Sigmoid colon (tissue), 7 donors: Measurements from ENCODE around the gene NOTUM. TPM values are rescaled to one million over a fixed set of nuclear protein-coding genes. Genes with fewer than 3 reads are reported as not detected.

ENCODE experiments used
- DNase-seq: peaks from one replicate; pipeline ENCODE4 v3.0.0-alpha.2; 2019
- H3K27ac ChIP-seq, 4 donors: fragments of 200-600 bp; sonication (generic); one replicate each; pipeline ENCODE4 v1.5.1; 2016 to 2019; ENCODE audit warnings: mild to moderate bottlenecking in 1 of 4
- H3K27me3 ChIP-seq, 3 donors: fragments of 200-600 bp; sonication (generic); one replicate each; pipeline ENCODE4 v1.5.1; 2019; ENCODE audit warnings: mild to moderate bottlenecking in 1 of 3
- H3K36me3 ChIP-seq, 4 donors: fragments of 200-600 bp; sonication (generic); one replicate each; pipeline ENCODE4 v1.5.1; 2016 to 2019
- H3K4me1 ChIP-seq, 4 donors: fragments of 200-600 bp; sonication (generic); one replicate each; pipeline ENCODE4 v1.5.1; 2017 to 2019
- H3K4me3 ChIP-seq, 4 donors: fragments of 200-600 bp; sonication (generic); one replicate each; pipeline ENCODE4 v1.5.1; 2017 to 2019; ENCODE audit warnings: mild to moderate bottlenecking in 2 of 4, moderate library complexity in 1 of 4
- H3K9me3 ChIP-seq, 4 donors: fragments of 200-600 bp in 3 of 4; sonication (generic) in 3 of 4; one replicate each; pipeline versions ENCODE4 v1.5.1 to v1.6.1; 2013 to 2019
- CTCF ChIP-seq, 4 experiments: fragments of 450-650 bp in 3 of 4; fragments of 200-600 bp in 1 of 4; IDR thresholded peaks; one replicate each; pipeline ENCODE4 v1.5.1; 2016 to 2019; ENCODE audit warnings: antibody characterized with exemption in 4 of 4, mild to moderate bottlenecking in 3 of 4, moderate library complexity in 2 of 4
- EP300 ChIP-seq, 4 donors: sonication (generic); formaldehyde crosslinking; IDR thresholded peaks; one replicate each; pipeline ENCODE4 v1.6.1; 2017; ENCODE audit warnings: antibody characterized with exemption in 4 of 4
- POLR2A ChIP-seq, 2 donors: fragments of 450-650 bp; IDR thresholded peaks; one replicate each; pipeline ENCODE4 v1.6.1; 2016; ENCODE audit warnings: antibody characterized with exemption in 2 of 2, mild to moderate bottlenecking in 2 of 2, moderate library complexity in 2 of 2
- POLR2AphosphoS5 ChIP-seq, 4 donors: sonication (generic); formaldehyde crosslinking; IDR thresholded peaks; one replicate each; pipeline ENCODE4 v1.6.1; 2017; ENCODE audit warnings: antibody characterized with exemption in 4 of 4
- WGBS, 2 donors: extraction: QIAGEN DNeasy Blood & Tissue Kit; methylation state at CpG; one replicate each; pipeline ENCODE4 v1.1.7; 2013; 5-methylcytosine and 5-hydroxymethylcytosine counted together
- intact Hi-C: fragments of 100-400 bp; cut with DNase I; formaldehyde crosslinking; loops from one replicate; pipeline ENCODE4 v1.15.1; 2023
- polyA plus RNA-seq, 3 donors: library from polyadenylated mRNA; stranded (reverse); fragments of 200-250 nt; gene quantifications; one replicate each; pipeline ENCODE4 v1.2.3, GENCODE V29; 2013
- total RNA-seq, 4 donors: library from RNA; depleted of rRNA; stranded (reverse); fragments of >200 nt; gene quantifications; one replicate each; pipeline ENCODE4 v1.1.0, GENCODE V29; 2016
- donor health status: healthy with polysubstance abuse.
- donor health status: Bipolar disorder and iron deficiency.
- donor health status: healthy.

NOTUM gene
- total and polyA plus RNA-seq, 7 donors: 0.22 TPM; not detected in 6

GRCh38 chr17:81968850-81969812 is 8.1 kb upstream of the NOTUM start:
- Histone ChIP-seq H3K9me3 (no peaks in the 10 kb centered on the region), H3K4me1 (peaks cover 0 to 24% (median 18%) of the 10 kb centered on the region in 4 donors), H3K27me3 (peaks cover 0 to 4% (median 0%) of the 10 kb centered on the region in 3 donors), H3K4me3 (no peak overlapping the region), H3K36me3 (no peaks in the 10 kb centered on the region), H3K27ac (no peak overlapping the region)
- TF ChIP-seq POLR2A (IDR thresholded peaks at IDR 0.05): no peak
- no peak for TF ChIP-seq POLR2AphosphoS5 (IDR thresholded peaks at IDR 0.05)
- TF ChIP-seq CTCF (IDR thresholded peaks at IDR 0.05): no peak
- no peak for TF ChIP-seq EP300 (IDR thresholded peaks at IDR 0.05)
- 59 to 86% methylated on average over 12 of the region's 12 CpGs for WGBS, 2 donors
- intact Hi-C loops: no loop called here
- DNase-seq: no peak

DNA sequence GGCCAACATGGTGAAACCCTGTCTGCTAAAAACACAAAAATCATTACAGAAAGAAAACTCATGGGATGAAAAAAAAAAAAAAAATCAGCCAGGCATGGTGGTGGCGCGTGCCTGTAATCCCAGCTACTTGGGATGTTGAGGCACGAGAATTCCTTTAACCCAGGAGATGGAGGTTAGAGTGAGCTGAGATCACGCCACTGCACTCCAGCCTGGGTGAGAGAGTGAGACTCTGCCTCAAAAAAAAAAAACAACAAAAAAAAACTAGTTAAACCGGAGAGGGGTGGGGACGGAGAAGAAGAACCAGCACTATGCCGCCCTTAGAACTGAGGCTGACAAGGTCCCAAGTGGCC is 7.4 kb upstream of the NOTUM start:
- DNase-seq: no peak
- Histone ChIP-seq H3K9me3 (no peaks in the 10 kb centered on the region), H3K27ac (no peak overlapping the region), H3K4me1 (peaks cover 0 to 24% (median 18%) of the 10 kb centered on the region in 4 donors), H3K4me3 (peak overlapping the region in 3 of 4 donors; percentile 6 to 30 (median 29)), H3K36me3 (no peaks in the 10 kb centered on the region), H3K27me3 (peaks cover 0 to 10% (median 3%) of the 10 kb centered on the region in 3 donors)
- TF ChIP-seq EP300 (IDR thresholded peaks at IDR 0.05): no peak
- TF ChIP-seq CTCF (IDR thresholded peaks at IDR 0.05): no peak
- no peak for TF ChIP-seq POLR2A (IDR thresholded peaks at IDR 0.05)
- TF ChIP-seq POLR2AphosphoS5 (IDR thresholded peaks at IDR 0.05): no peak
- intact Hi-C loops: no loop called here
- 33 to 61% methylated on average over 7 of the region's 7 CpGs for WGBS, 2 donors

DNA sequence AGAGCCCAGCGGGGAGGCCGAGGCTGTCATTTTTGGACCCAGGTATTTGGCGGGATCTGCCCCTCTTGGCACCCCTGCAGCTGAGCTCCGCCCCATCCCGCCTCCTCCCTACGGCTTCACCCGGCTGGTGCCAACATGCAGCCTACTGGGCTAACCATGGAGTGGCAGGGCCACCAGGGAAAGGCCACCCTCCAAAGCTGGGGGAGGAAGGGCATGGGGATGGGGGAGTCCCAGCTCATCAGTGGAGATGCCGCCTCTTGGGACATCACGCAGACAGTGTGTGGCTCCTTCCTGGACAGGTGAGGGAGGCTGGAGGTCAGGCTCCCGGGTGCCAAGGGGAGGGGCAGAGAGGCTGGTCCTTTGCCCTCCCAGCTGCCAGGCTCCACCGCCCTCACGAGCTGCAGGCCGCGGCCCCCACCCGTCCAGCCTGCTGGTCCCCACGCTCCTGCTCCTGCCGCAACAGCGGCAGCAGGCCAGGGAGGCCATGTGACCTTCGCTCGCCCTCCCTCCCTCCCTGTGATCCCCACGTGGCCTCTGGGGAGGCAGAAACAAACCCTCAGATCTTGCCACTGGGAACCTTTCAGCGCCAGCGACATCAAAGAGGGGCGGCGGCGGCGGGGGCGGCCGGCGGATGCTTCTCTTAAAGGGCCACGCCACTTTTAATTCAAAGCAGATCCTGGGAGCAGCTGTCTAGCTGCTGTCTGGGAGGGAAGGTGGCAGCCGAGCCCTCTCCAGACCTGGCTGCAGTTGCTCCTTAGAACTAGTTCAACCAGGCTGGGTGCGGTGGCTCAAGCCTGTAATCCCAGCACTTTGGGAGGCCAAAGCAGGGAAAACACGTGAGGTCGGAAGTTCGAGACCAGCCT is 6.8 kb upstream of the NOTUM start:
- Histone ChIP-seq H3K27ac (peak overlapping the region in 3 of 4 donors; percentile 28 to 46 (median 29)), H3K27me3 (peaks cover under 1 to 17% (median 8%) of the 10 kb centered on the region in 3 donors), H3K36me3 (no peaks in the 10 kb centered on the region), H3K4me3 (peak overlapping the region in 3 of 4 donors; percentile 6 to 30 (median 29)), H3K9me3 (no peaks in the 10 kb centered on the region), H3K4me1 (peaks cover 0 to 24% (median 18%) of the 10 kb centered on the region in 4 donors)
- TF ChIP-seq EP300 (IDR thresholded peaks at IDR 0.05) (peak in 1 of 4 donors; percentile 22), POLR2AphosphoS5 (IDR thresholded peaks at IDR 0.05) (peak in 1 of 4 donors; percentile 66), POLR2A (IDR thresholded peaks at IDR 0.05) (no peak)
- WGBS, 2 donors: 5 to 10% methylated on average over 36 of the region's 36 CpGs
- DNase-seq: peak; percentile 93
- intact Hi-C loops: no loop called here

DNA sequence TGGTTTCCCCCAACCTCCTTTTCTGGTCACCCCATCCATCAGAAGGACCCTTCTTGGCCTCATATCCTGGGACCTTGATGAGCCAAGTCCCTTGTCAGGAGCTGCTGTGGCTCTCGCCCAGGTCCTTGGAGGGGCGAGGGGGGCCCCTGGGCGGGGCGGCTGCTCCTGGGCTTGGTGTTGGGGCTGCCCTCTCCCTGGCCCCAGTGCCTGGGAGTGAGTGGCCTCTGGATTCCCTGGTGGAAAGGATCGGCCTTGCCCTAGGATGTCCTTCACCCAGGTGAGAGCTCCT is 6.2 kb upstream of the NOTUM start:
- no peaks in the 10 kb centered on the region for H3K9me3 ChIP-seq
- intact Hi-C loops: no loop called here
- H3K4me3 ChIP-seq: no peak overlapping the region
- H3K27ac ChIP-seq: peak overlapping the region in 3 of 4 donors; percentile 28 to 46 (median 29)
- peaks cover 0 to 24% (median 18%) of the 10 kb centered on the region in 4 donors for H3K4me1 ChIP-seq
- WGBS, 2 donors: 24 to 31% methylated on average over 5 of the region's 5 CpGs
- H3K36me3 ChIP-seq: no peaks in the 10 kb centered on the region
- DNase-seq: no peak
- peaks cover 6 to 22% (median 14%) of the 10 kb centered on the region in 3 donors for H3K27me3 ChIP-seq
- TF ChIP-seq POLR2AphosphoS5 (IDR thresholded peaks at IDR 0.05) (no peak), EP300 (IDR thresholded peaks at IDR 0.05) (no peak), CTCF (IDR thresholded peaks at IDR 0.05) (no peak), POLR2A (IDR thresholded peaks at IDR 0.05) (no peak)
